MCF 10A (cell line): ENCODE results near the gene HOXA2. TPM values are rescaled to one million over a fixed set of nuclear protein-coding genes. Genes with fewer than 3 reads are reported as not detected.
A peak's percentile ranks its signal among the peaks of the same experiment; 100 is the strongest.

Experiments used
- BruUV-seq: library from RNA; stranded (reverse); fragments of 400-500 nt; replicated peaks from 2 replicates; lab custom pipeline; 2021; lab: Mats Ljungman, UMichigan
- CTCF ChIA-PET: fragments of 300-600 bp; sonication (Branson Sonifier 250); formaldehyde crosslinking; extraction: SDS; loops from one replicate; lab custom pipeline; 2021; ENCODE audit warnings: antibody characterized with exemption, inconsistent platforms; lab: Yijun Ruan, JAX
- POLR2A ChIA-PET: fragments of 300-600, 350-650 bp; sonication (Branson Sonifier 250); formaldehyde crosslinking; extraction: SDS; loops from one replicate; lab custom pipeline; 2020; ENCODE audit warnings: antibody characterized with exemption, inconsistent platforms; lab: Yijun Ruan, JAX
- DNase-seq: peaks from one replicate; pipeline ENCODE4 v3.0.0-alpha.2; 2018; ENCODE audit not compliant: unreplicated experiment
- H3K27ac Mint-ChIP-seq: one replicate; pipeline ENCODE4 v1.8.0; 2022; ENCODE audit warnings: mild to moderate bottlenecking, low read depth, mixed read lengths; ENCODE audit not compliant: unreplicated experiment
- H3K27me3 Mint-ChIP-seq: one replicate; pipeline ENCODE4 v1.8.0; 2022; ENCODE audit warnings: mixed read lengths; ENCODE audit not compliant: insufficient read depth, unreplicated experiment
- H3K36me3 Mint-ChIP-seq: one replicate; pipeline ENCODE4 v1.8.0; 2022; ENCODE audit warnings: mild to moderate bottlenecking, moderate library complexity, mixed read lengths; ENCODE audit not compliant: insufficient read depth, unreplicated experiment
- H3K4me1 Mint-ChIP-seq: one replicate; pipeline ENCODE4 v1.8.0; 2022; ENCODE audit warnings: mixed read lengths; ENCODE audit not compliant: insufficient read depth, unreplicated experiment
- H3K4me3 Mint-ChIP-seq: one replicate; pipeline ENCODE4 v1.8.0; 2022; ENCODE audit warnings: mild to moderate bottlenecking, moderate library complexity, mixed read lengths; ENCODE audit not compliant: unreplicated experiment
- H3K9me3 Mint-ChIP-seq: one replicate; pipeline ENCODE4 v1.8.0; 2022; ENCODE audit warnings: mixed read lengths; ENCODE audit not compliant: unreplicated experiment
- CTCF ChIP-seq: fragments of 200-600 bp; IDR thresholded peaks from one replicate; pipeline ENCODE4 v1.8.0; 2022; ENCODE audit warnings: antibody characterized with exemption, mild to moderate bottlenecking; ENCODE audit not compliant: unreplicated experiment
- intact Hi-C: fragments of 100-400 bp; cut with micrococcal nuclease; formaldehyde crosslinking; loops from 2 replicates; pipeline ENCODE4 v1.14.1; 2022
- total RNA-seq: library from RNA; stranded (reverse); gene quantifications from 2 replicates; pipeline ENCODE4 v1.2.3, GENCODE V29; 2022

The HOXA2 gene
- total RNA-seq, 1 experiment from 2014 or later, result 1.4 TPM

GRCh38 chr7:27149842-27150567, 47.5 kb upstream of the HOXA2 start:
- peak overlapping the region; percentile 91 for H3K27ac Mint-ChIP-seq
- no peaks in the 10 kb centered on the region for H3K36me3 Mint-ChIP-seq
- ChIA-PET CTCF (interaction anchor here (0.6 to 5.8 kb wide), 24 partner anchors 9 to 1257 kb away, joined by 3 to 57 read pairs (median 4); no protein-coding TSS in a partner anchor), POLR2A (interaction anchor here (0.6 to 5.2 kb wide), 22 partner anchors 9 to 1205 kb away, joined by 3 to 65 read pairs (median 6); partner anchors contain the start of genes CBX3, HNRNPA2B1 and HOXA4)
- no peak for DNase-seq
- BruUV-seq, result no TSS peak
- no peak for TF ChIP-seq CTCF
- peaks cover 10% of the 10 kb centered on the region for H3K4me1 Mint-ChIP-seq
- intact Hi-C loops, result loop anchor here (1.0 kb wide), 1 partner anchor 11 kb away; no protein-coding TSS in a partner anchor
- peak overlapping the region; percentile 79 for H3K4me3 Mint-ChIP-seq
- H3K9me3 Mint-ChIP-seq, result no peaks in the 10 kb centered on the region
- no peaks in the 10 kb centered on the region for H3K27me3 Mint-ChIP-seq

- Mint-ChIP-seq H3K9me3 (no peaks in the 10 kb centered on the region), H3K4me1 (peaks cover 10% of the 10 kb centered on the region), H3K27ac (peak overlapping the region; percentile 91), H3K36me3 (peaks cover 5% of the 10 kb centered on the region), H3K27me3 (no peaks in the 10 kb centered on the region), H3K4me3 (peak overlapping the region; percentile 79)
- TF ChIP-seq CTCF, result no peak
- POLR2A ChIA-PET, result interaction anchor here (0.7 to 5.2 kb wide), 27 partner anchors 8 to 1058 kb away, joined by 3 to 65 read pairs (median 6); partner anchors contain the start of genes CBX3, HNRNPA2B1, HOXA4 and HOXA9
- intact Hi-C loops, result no loop called here
- BruUV-seq, result no TSS peak
- DNase-seq, result peak; percentile 45
- CTCF ChIA-PET, result interaction anchor here (0.6 to 5.8 kb wide), 17 partner anchors 8 to 1072 kb away, joined by 3 to 57 read pairs (median 5); no protein-coding TSS in a partner anchor
Observed at GRCh38 chr7:27148756-27149641, 46.5 kb upstream of the HOXA2 start.

GRCh38 chr7:27148031-27148755, 45.7 kb upstream of the HOXA2 start:
- intact Hi-C loops, result no loop called here
- peaks cover 10% of the 10 kb centered on the region for H3K4me1 Mint-ChIP-seq
- no TSS peak for BruUV-seq
- TF ChIP-seq CTCF, result no peak
- H3K36me3 Mint-ChIP-seq, result peaks cover 5% of the 10 kb centered on the region
- peak overlapping the region; percentile 91 for H3K27ac Mint-ChIP-seq
- POLR2A ChIA-PET, result interaction anchor here (0.7 to 5.2 kb wide), 18 partner anchors 7 to 1057 kb away, joined by 3 to 65 read pairs (median 6); partner anchors contain the start of genes HOXA4 and HOXA9
- peak; percentile 32 for DNase-seq
- no peaks in the 10 kb centered on the region for H3K9me3 Mint-ChIP-seq
- CTCF ChIA-PET, result interaction anchor here (0.6 to 5.8 kb wide), 9 partner anchors 14 to 613 kb away, joined by 3 to 57 read pairs (median 4); no protein-coding TSS in a partner anchor
- H3K27me3 Mint-ChIP-seq, result no peaks in the 10 kb centered on the region
- H3K4me3 Mint-ChIP-seq, result peak overlapping the region; percentile 79
